KOPT-K1 (cell line): ENCODE data around the gene LBX2.

Experiments used
- H3K27ac ChIP-seq: fragments of 200-600 bp; sonication (generic); 2 replicates; pipeline ENCODE4 v1.5.1; 2016; ENCODE audit warnings: antibody characterized with exemption, mild to moderate bottlenecking, low read depth, low read length; ENCODE audit not compliant: poor library complexity, severe bottlenecking
- H3K36me3 ChIP-seq: fragments of 200-600 bp; sonication (generic); 2 replicates; pipeline ENCODE4 v1.5.1; 2017; ENCODE audit warnings: antibody characterized with exemption, mild to moderate bottlenecking, low read length, moderate library complexity; ENCODE audit not compliant: insufficient read depth
- H3K9me3 ChIP-seq: fragments of 200-600 bp; sonication (generic); 2 replicates; pipeline ENCODE4 v1.5.1; 2017; ENCODE audit warnings: antibody characterized with exemption, low read length, mild to moderate bottlenecking; ENCODE audit not compliant: insufficient read depth, poor library complexity, severe bottlenecking

Gene LBX2

DNA sequence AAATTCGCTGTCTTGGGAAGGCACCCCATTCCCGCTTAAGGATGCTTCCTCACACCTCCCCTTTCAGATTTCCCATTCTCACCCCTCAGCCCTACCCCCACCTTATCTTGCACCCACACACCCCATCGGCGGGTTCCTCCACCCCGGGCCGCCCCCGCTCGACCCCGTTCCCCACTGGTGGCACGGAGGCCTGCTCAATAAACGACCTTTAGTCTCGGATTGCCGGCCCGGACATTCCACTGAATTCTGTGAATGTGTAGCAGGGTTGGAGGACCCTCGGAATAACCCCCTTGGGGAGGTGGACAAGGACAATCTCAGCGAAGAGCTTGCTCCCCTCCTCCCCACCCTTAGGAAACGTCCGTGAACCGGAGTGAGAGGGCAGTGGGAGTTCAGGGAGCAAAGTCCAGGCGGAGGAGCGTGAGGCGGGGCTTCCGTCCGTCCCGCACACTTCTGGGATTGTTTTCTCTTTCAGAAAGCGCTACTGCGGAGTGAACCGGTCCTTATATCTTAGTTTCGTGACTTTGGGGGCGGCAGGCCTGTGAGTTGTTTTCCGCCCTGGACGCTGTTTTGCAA lies 2.8 kb upstream of the LBX2 start:
- Histone ChIP-seq H3K9me3 (no peaks in the 10 kb centered on the region), H3K36me3 (peaks cover 21% of the 10 kb centered on the region; the same call in 1 of the 2 replicates), H3K27ac (no peak overlapping the region)

DNA sequence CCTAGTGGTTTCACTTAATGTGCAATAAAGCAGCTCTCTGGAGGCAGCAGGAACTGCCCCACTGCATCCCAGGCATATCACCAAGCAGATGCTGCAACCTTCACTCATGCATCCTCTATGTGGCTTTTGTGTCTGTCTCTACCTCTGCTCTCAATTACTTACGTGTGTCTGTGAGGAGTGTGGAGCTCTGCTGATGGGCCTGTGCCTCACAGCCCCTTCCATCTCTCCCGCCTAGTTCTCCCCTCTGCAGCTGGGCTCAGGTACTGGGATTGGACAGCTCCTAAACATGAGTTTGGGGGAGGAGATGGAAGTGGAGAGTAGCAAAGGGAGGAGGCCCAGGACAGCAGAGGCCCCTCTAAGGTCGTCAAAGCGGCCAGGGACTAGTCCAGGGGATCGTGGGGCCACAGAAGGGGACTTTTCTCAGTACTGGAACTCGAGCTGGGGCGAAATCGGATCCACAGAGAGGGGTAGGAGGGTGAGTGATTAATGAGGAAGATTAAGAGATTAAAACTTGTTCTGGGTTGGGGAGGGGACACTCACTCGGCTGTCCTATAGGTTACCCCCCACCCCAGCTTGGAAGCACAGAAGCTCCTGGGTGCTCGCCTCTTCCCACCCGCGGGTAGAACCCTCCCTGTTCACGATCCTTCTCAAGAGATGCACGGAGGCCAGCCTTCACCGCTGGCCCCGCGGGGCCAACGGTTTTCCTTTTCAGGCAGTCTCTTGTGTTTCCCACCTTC lies 2.1 kb upstream of the LBX2 start:
- Histone ChIP-seq H3K9me3 (no peaks in the 10 kb centered on the region), H3K36me3 (peaks cover 21% of the 10 kb centered on the region; the same call in 1 of the 2 replicates), H3K27ac (no peak overlapping the region)

DNA sequence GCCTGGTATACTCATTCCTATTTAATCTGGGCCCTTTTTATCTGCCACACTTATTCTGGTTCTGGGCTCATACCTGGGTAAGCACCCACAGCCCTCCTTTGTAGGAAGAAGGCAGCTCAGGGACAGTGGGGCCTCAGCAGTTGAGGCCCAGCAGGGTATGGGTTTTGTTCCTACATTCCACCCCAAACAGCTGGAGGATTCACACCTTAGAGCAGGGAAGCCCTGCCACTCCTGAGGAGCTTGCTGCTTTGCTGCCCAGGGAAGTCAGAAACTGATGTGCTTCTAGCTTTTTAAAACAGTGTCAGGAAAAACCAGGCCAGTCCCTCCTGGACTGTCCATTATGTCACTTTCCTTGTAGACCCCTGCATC lies 1.2 kb upstream of the LBX2 start:
- no peak overlapping the region for H3K27ac ChIP-seq
- peaks cover 15% of the 10 kb centered on the region; the same call in 1 of the 2 replicates for H3K36me3 ChIP-seq
- H3K9me3 ChIP-seq = no peaks in the 10 kb centered on the region

DNA sequence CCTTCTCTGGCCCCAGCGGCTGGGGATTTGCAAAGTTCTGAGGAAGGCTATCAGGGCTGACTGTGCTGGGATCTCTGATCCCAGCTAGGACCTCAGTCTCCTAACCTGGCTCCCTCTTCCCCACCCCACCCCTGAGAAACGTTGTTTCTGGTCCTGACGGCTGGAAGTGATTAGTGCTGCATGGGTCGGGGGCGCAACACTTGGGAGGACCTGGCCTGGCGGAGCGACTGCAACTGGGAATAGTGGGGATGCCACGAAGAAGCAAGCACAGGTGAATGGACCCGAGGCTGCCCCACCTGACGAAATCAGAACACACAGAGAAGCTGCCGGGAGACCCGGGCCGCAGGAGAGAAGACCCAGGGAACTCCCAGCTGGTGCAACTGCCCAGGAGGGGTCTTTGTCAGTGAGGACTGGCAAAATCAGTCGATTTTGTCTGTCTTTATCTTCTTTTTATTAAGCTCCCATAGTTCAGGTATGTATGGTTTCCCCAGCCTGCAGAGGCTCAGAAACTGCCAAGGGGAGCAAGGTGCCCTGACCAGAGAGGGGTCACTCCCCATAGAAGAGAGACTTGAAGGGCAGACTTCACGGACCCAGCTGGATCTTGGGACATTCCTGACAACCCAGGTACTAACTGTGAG lies 656 bp upstream of the LBX2 start:
- H3K27ac ChIP-seq = no peak overlapping the region
- H3K9me3 ChIP-seq = no peaks in the 10 kb centered on the region
- H3K36me3 ChIP-seq = peaks cover 10% of the 10 kb centered on the region; the same call in 1 of the 2 replicates

DNA sequence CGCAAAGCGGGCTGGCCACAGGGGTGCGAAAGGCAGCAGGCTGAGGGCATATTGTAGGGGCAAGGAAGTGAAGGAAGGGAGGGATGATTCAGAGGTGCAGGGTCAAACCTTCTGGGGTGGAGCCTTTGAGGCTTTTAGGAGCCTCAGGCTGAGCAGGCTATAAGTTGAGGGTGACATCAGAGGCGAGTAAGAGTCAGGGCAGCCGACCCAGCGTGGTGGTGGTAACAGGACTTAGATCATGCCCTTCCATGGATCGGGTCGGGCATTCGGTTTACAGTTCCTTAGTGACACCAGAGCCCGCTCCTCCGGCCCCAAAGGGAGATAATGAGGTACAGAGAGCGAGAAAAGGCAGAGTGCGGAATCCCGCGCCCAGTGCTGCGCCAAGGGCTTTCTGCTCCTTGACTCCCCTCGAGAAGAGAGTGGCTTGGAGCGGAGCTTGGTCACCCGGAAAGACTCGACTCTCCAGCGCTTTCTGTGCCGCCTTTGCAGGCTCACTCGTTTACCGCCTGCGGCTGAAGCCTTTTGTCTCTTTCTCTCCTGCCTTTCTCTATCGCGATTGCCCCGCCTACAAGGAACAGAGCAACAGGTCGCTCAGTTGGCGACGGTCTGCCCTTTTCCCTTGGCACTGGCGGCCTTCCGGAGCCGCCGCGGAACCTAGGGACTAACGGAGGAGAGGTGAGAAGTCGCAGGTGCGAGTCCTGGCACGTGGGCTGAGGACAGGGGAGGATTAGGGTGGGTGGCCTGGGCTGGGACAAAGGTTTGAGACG lies 720 bp downstream of the LBX2 start:
- Histone ChIP-seq H3K27ac (no peak overlapping the region), H3K36me3 (peaks cover 7% of the 10 kb centered on the region), H3K9me3 (no peaks in the 10 kb centered on the region)

DNA sequence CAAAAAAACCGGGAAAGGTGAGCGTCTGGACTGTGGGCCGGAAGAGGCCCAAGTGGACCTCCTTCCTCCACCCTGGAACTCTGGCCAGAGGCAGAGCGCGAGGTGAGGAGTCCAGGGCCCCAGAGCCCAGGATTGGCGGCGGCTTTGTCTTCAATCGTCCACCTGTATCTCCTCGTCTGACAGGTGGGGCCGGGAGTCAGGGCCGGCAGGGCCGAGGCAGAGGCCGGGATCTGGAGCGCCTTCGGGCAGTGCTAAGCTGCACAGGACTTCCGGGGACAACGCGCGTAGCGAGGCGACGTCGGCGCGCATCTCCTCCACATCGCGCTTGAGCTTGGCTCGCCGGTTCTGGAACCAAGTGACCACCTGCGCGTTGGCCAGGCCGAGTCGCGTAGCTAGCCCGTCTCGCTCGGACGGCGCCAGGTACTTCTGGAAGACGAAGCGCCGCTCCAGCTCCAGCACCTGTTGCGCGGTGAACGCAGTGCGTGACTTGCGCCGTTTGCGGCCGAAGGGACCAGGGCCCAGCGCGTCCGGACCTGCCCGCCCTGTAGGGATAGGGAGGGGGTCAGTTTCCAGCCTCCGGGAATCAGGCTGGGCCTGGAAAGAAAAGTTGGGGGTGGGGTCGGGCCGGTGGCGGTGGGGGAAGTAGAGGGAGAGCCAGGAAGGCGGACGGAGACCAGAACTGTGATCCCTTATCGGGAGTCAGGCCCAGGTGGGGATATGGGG lies 1.5 kb downstream of the LBX2 start:
- Histone ChIP-seq H3K9me3 (no peaks in the 10 kb centered on the region), H3K27ac (no peak overlapping the region), H3K36me3 (peaks cover 15% of the 10 kb centered on the region)

DNA sequence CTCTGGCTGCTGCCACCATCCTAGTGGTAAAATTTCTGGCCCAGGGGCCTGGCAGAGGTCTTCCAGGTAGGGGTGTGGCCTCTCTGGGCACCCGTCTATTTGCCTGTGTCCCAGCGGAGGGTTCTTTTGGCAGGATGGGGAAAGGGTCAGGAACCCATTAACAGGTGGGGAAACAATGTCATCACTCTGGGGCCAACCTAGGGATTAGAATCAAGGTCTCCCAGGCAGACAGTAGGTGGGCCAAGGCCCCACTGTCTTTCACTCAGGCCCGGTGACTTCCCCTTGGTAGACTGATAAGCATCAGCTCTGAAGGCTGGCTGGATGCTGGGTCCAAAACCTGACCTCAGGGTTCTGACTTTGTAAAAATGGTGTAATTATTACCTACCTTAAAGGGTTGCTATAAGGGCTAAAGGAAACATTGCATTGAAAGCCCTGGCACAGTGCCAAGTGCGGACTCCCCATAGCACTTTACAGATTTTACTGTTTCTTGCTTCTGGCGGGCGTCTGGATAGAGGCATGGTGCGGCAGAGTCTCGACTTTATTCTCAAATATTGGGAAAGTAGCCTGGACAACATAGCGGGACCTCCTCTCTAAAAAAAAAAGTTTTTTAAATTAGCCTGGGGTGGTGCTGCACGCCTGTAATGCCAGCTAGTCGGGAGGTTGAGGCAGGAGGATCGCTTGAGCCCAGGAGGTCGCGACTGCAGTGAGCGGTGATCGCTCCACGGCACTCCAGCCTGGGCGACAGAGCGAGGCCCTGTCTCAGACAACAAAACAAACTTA lies 2.2 kb downstream of the LBX2 start:
- H3K36me3 ChIP-seq = peaks cover 22% of the 10 kb centered on the region
- H3K27ac ChIP-seq = no peak overlapping the region
- no peaks in the 10 kb centered on the region for H3K9me3 ChIP-seq

DNA sequence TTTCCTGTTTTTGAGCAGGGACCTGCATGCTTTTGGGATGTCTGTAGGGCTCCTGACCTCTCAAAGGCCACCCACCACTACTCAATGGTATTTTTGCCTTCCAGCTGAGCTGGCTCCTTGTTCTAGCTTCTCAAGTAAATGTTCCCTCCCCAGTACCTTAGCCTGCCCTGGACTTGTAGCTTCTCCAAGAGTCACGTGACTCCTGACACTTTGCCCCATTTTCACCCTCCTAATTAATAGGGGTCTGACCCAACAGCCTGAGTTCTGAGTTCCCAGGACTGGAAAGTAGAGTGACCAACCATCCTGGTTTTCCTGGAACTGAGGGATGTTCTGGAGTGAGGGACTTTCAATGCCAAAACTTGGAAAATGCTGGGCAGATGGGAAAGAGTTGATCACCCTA lies 4.0 kb downstream of the LBX2 start:
- Histone ChIP-seq H3K27ac (no peak overlapping the region), H3K9me3 (no peaks in the 10 kb centered on the region), H3K36me3 (peaks cover 40% of the 10 kb centered on the region)

DNA sequence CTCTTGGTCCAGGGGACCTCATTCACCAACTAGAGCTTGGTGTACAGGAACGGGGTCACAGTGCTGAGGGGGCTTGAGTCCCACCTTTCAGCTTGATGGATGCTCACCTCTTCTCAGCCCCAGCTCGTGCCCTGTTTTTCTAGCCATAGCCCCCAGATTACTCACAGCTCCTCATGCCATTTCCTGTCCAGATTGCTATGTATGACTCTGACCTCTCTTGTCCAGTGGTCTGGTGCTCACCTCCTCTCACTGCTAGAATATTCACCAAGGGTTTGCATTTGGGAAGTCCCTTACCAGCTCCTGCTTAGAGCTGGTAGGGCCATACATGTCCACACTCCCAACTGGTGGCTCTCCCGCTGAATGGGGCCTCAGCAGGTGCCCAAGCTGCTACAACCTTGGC lies 5.9 kb downstream of the LBX2 start:
- Histone ChIP-seq H3K36me3 (peaks cover 59% of the 10 kb centered on the region), H3K9me3 (no peaks in the 10 kb centered on the region), H3K27ac (no peak overlapping the region)

DNA sequence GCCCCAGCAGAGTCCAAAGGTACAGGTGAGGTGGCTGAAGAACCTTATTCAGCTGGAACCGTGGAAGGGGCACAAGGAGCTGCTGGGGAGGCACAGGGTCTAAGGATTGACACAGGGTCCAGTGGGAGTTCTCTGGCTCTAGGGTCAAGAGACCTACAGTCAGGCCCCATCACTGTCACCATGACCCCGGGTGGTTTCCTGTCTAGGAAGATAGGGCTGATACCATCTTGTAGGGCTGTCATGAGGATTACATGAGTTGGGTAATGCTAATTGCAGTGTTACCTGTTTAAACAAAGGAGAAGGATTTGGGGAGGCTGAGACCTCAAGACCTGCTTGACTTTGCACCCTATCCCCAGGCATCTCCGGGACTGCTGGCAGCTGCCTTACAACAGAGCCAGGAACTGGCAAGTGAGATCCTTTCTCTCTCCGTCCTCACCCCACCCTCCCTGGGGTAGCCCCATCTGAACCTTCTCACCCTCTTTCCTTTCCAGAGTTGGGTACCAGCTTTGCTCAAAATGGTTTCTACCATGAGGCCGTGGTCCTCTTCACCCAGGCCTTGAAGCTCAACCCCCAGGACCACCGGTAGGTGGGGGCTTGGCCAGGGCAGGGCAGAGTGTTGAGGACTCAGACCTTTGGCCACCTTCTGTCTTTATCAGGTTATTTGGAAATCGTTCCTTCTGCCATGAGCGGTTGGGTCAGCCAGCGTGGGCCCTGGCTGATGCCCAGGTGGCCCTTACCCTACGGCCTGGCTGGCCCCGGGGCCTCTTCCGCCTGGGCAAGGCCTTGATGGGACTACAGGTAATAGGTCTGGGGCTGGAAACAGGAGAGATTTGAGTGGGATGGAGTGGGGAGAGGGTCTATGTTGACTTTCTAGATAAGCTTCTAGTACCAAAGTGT lies 7.5 kb downstream of the LBX2 start:
- Histone ChIP-seq H3K36me3 (peaks cover 72% of the 10 kb centered on the region), H3K27ac (no peak overlapping the region), H3K9me3 (no peaks in the 10 kb centered on the region)

DNA sequence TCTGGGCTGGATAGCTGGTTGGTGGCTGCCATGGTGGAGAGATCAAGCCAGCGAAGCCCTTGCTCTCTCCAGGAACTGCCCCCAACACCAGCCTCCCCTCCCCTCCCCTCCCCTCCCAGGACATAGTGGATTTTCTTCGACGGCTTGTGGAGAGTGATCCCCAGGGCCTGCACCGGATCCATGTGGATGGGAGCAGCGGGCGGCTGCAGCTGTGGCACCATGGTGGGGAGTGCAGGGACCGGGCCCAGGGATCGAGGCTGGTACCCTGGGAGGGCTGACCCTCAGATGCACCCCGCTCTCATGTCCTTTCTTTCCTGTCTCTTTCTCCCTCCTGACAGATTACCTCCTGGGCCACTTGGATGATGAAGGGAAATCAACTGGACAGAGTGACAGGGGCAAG lies 9.5 kb downstream of the LBX2 start:
- peaks cover 90% of the 10 kb centered on the region for H3K36me3 ChIP-seq
- H3K9me3 ChIP-seq = no peaks in the 10 kb centered on the region
- H3K27ac ChIP-seq = no peak overlapping the region

DNA sequence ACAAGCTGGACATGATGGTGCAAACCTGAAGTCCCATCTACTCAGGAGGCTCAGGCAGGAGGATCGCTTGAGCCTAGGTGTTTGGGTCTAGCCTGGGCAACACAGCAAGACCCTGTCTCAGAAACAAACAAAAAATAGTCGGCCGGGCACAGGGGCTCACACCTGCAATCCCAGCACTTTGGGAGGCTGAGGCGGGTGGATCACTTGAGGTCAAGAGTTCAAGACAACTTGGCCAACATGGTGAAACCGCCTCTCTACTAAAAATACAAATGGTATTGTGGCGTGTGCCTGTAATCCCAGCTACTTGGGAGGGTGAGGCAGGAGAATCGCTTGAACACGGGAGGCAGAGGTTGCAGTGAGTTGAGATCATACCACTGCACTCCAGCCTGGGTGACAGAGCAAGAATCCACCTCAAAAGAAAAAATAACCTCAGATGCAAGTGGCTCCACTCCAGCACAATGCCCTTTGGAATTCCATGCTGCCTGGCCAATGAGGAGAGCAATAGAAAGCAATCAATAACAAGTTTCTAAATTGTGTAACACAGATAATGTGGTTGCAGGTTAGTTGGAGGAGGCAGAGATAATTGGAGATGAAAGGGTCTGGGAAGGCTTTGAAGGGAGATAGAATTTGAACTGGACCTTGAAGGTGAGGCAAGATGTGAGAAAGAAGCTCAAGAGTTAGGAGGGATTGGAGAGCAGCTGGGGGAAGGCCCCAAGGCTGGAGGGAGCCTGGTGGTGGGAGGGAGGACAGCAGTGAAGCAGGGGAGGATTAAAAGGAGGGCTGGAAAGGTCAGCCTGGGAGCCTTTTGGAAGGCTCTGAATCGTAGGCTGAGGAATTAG lies 10.5 kb downstream of the LBX2 start:
- no peaks in the 10 kb centered on the region for H3K9me3 ChIP-seq
- no peak overlapping the region for H3K27ac ChIP-seq
- H3K36me3 ChIP-seq = peaks cover 85% of the 10 kb centered on the region

DNA sequence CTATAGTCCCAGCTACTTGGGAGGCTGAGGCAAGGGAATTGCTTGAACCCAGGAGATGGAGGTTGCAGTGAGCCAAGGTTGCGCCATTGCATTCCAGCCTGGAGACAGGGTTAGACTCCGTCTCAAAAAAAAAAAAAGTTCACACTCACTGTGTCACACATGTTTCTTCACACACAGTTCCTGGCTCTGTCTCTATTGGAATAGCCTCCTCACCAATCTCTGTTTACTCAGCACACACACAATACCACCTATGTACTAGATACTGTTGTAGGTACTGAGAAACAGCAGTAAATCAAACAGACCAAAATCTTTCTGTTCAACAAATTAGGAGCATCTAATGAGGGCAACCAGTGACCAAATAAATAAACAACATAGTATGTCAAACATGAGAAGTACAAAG lies 13.3 kb downstream of the LBX2 start:
- H3K36me3 ChIP-seq = peaks cover 60% of the 10 kb centered on the region

More for the DNA sequence above, 13.3 kb downstream of the LBX2 start:
- no peaks in the 10 kb centered on the region for H3K9me3 ChIP-seq
- H3K27ac ChIP-seq = no peak overlapping the region
